ENCODE data around the gene LPAR4.
"Not testable (repeated sequence)": the region's sequence is repeated elsewhere in the genome, so short reads cannot be mapped to it uniquely, and the experiment has no call there.

The LPAR4 gene, protein sequence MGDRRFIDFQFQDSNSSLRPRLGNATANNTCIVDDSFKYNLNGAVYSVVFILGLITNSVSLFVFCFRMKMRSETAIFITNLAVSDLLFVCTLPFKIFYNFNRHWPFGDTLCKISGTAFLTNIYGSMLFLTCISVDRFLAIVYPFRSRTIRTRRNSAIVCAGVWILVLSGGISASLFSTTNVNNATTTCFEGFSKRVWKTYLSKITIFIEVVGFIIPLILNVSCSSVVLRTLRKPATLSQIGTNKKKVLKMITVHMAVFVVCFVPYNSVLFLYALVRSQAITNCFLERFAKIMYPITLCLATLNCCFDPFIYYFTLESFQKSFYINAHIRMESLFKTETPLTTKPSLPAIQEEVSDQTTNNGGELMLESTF

DNA sequence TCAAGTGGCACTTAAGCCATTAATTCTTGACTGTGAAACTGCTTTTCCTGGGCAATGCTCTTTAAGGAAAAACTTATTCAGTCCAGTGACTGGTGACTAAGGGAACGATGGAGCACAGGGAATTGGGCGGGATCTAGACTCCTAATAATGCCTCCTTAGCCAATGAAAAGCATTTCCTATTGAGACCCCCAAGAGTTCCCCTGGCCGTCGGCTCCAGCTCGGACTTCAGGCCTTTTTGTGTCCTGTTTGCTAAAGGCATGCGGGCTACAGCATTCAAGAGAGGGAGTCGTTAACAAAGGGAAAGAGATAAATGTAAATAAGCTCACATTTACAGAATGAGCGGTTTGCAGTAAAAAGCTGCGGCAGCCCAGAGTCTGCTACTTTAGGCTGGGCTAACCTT, at the start of gene LPAR4:
Gene LPAR4 (plus strand): TSS at position 232 of the 400 bp plus-strand sequence. CDS start 7,150 bp downstream, outside the sequence.
- DNase-seq = no peak

DNA sequence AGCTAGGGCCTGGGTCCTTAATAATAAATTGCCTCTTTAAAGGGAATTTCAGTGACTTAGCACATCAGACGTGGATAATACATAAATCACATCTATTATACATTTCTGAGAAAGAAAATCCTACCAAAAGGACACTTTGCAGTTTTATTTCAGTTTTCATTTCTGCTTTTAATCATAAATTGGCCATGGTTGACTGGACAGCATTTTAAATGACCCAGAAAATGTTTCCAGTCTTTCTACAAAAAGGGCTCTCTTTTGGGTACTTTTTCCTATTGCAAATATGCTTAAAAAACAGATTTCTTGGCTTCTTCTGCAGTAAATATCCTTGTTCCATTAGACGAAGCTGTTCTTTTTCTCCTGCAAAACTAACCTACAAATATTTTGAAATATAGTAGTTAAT, 41.4 kb upstream of the LPAR4 start:
- no peak for DNase-seq

DNA sequence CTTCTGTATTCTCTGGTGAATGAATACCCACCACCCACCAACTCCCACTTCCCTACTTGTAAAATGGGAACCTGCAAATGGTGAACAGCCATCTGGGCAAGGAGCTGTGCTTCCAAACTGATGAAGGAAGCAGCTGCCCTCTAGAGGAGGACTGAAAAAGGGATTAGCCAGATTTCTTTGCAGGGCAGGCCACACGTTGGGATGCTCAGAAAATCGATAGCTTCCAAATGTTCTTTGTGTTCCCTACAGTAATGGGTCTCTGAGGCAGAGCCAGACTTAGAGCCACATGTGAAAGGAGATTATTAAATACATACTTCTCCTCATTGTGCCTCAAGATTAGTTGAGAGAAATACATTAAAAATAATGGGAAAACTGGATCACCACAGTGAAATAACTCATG, 39.3 kb upstream of the LPAR4 start:
- no peak for DNase-seq

DNA sequence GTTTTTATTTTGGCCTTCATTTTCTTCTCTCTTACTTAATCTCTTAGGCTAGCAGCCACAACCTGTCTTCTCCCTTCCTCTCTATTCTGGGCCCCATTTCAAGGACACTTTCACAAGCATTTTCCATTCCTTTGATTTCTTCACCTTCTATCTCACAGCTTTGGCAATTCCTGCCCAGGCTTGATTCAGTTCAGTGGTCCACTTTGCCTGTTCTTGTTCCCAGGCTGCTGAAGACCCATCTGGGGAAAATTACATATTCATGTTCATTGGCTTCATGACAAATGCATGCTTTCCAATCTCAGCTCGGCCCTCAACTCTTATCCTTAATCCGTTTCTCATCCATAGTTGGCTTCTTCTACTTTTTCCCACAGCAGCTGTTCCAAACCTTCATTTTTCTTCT, 38.7 kb upstream of the LPAR4 start:
- DNase-seq = no peak

DNA sequence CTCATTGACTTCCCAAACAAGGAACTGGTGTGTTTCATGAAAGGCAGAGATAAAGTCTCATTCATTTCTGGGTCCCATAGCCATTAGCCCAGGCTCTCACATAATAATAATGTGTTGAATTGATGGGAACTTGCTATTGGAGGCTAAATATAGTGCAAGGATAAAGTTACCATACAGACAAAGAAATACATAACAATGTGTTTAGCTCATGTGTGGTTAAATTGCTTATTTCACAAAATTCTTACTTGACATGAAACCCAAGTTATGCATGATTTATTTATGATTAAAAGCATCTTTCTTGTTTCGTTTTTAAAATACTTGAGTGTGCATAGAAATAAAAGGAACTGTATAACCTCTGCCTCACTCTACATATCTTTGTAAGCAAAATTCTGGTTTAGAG, 37.3 kb upstream of the LPAR4 start:
- DNase-seq = no peak

DNA sequence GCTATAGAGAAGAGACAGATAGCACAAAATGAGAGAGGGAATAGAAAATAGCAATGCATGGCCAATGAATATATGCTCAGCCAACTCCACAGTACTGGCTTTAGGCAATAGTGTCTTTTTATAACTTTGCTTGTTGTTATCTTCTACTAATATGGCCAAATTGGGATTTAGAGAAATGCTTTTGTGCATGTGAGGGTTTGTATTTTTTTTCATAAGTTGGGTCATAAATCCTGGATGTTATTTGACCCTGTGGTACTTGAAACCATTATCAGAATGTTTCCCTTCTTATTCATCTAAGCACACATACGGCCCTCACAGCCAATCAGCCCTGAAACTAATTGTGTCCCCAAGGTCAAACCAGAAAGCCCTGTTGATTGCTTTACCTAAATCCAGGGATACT, 35.2 kb upstream of the LPAR4 start:
- no peak for DNase-seq

DNA sequence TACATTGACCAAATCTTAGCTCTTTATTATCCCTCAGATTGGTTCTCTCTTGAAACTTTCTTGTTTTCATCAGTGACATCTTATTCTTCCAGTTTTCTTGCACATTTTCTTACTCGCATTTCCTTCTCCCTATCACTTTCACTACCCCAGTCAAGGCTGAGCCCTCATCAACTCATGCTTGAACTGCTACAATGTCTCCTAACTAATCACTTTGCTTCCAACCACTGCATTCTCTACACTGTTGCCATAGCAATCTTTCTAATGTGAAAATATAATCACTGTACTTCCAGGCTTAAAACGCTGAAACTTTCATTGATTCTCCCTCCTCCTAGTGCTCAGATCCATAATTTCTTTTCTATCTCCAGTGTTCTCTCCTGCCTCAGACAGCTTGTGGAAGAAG, 22.2 kb upstream of the LPAR4 start:
- DNase-seq = no peak

DNA sequence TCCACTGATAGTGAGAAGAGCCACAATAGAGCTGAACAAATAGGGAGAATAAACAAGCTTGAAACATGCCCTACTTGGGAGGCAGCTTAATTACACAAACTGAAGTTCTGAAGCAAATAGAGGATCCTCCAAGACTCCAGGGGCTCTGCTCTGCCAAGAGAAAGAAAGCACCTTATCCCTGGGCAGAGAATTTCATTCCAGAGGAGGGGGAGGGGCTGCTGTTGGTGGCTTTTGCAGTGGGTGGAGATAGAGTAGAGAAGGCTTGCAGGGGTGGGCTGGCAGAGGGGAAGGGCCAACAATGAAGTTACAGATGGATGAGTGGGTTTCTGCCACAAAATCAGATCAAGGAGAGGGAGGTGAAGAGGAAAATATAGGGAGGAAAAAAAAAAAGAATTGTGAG, 1.0 kb upstream of the LPAR4 start:
- DNase-seq = no peak

DNA sequence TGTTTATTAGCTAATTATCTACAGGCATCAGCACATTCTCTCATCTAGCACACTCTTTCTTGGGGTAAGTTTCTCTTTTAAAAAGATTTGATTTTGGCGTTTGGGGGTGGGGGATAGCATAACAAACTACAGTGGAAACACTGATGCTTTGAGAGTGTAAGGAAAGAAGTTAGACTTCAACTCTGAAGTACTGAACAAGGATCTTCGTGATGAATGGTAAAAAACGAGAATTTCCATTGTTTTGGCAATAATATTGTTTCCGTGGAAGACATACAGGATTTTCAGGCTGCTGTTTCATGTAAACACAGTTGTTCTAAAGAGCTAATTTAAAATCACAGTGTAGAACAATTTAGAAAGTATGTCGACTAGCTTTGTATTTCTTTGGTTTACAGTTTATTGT, 451 bp downstream of the LPAR4 start:
- DNase-seq = no peak

DNA sequence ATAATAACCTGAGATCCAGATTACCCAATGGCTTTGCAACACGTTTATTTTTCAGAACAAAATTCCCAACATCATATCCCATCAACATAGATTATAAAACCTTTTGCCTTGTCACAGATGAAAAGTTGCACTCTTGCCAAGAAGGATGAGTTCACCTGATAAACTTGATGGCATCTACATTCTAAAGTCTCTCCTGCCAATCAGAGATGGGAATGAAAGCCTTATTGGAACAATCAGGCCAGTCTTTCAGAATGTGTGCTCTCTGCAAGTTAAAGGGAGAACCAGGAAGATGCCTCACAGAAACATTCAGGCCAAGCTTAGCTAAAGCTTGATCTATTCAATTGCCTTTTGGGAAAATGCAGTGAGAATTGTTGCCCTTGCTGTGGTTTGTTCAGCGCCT, 1.3 kb downstream of the LPAR4 start:
- DNase-seq = no peak

DNA sequence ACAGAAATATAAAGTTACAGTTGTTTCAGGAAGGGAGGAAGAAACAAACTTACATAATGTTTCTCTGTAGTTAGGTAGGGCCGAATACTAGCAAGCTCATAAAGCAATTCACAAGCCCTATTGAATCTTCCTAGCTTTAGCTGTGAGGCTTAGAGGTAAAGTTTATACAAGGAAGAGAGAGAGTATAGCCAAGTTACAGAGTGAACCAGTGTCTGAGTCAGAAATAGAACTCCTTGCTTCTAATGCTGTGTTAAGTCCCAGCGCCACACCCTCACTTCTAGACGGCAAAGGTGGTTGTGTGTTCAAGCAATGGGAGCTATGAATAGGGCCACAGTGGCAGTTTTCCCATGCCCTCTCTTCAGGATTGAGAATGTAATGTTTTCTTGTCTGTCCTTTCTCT, 6.1 kb downstream of the LPAR4 start:
- no peak for DNase-seq

DNA sequence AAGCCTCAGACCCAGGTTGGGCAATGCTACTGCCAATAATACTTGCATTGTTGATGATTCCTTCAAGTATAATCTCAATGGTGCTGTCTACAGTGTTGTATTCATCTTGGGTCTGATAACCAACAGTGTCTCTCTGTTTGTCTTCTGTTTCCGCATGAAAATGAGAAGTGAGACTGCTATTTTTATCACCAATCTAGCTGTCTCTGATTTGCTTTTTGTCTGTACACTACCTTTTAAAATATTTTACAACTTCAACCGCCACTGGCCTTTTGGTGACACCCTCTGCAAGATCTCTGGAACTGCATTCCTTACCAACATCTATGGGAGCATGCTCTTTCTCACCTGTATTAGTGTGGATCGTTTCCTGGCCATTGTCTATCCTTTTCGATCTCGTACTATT, 7.4 kb downstream of the LPAR4 start:
- DNase-seq = no peak

DNA sequence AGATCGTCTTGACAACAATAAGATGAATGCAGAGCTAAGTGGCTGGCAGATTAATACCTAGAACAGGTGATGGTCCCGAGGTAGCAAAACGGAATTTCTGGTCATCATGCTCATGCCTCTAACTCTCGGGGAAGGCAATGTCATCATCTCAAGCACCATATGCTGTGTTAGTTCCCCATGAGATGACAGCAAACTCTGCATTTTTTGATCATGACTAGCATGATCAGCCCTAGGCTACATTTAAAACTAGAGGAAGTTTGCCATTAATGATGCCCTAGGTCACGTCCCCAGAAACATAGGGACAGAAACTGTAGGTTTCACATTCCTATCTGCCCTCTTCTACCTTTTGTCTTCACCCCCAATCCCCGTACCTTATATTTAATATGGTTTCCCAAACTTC, 11.6 kb downstream of the LPAR4 start:
- DNase-seq = no peak

DNA sequence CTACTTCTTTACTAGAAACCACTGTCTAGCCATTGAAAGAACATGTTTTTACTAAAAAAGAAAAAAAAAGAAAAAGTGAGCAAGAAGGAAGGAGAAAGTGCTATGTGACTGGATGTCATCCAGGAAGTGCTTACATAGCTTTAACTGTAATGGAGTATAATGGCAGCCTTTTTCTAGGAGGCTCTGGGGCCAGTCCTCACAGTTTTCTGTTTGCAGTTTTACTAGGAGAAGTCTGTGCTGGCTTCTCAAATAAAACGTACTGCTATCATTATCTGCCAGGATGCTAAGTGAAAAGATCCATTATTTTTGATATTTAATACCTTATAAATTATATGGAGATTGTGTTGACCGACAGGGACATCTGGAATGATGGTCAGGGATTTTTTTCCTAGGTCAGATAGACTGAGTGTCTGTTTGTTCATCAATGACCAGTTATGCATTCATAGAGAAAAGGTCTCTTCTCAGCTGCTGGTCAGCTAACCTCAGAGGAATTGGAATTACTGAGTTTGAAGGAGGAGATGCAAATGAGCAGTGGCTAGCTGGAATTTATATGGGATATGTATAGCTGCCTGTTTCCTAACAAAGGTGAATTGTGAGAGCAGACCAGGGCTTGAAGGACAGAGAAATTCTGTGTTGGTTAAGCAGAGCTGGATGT, 21.7 kb downstream of the LPAR4 start:
- no peak for DNase-seq

DNA sequence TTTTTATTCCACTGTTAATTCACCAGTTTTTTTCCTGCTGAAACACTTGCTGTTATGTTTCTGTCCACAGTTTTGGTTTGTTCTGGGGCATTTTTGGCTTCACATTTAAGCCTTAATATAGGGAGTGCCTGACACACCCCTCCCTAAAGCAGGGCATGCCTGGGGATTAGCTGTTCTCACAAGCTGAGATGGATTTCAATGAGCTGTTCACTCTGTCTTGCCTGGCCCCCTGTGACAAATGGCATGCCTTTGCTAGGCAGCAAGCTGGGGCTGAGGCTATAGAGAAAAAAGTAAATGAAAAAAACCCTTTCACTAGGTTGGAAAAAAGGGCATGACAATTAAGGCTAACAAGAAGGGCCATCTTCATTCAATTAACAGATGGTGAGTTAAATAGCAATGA, 22.4 kb downstream of the LPAR4 start:
- DNase-seq = no peak

DNA sequence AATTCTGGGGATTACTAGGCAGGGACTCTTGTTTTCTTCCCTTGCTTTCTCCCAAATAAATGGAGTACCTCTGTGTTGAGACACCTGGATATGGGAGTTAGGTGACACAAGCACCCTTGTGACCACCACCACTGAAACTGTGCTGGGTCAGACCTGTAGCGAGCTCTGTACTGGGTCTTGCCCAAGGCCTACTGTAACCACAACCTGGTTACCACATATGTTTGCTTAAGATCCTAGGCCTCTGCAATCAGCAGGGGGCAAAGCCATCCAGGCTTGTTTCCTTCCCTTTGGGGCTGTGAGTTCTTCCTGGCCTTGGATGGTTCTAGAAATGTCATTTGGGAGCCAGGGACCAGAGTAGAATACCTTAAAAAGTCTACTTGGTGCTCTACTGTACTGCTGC, 49.4 kb downstream of the LPAR4 start:
- DNase-seq = no peak

DNA sequence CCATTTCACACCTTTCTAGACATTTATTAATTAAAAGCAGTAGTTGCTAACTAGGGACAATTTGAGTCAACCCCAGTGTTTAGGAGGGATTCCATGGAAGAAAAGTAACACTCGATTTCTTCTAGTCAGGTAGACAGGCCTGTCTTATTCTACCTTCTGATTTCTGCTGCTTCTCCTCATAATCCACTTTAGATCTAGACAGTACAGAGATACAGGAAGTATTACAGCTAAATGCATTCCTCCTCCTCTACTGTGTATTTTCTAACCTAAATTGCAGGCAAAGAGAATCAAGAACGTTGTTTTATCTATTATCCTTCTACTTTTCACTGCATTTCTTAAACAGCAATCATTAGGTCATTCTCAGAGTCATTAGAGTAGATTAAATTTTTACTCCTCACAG, 52.6 kb downstream of the LPAR4 start:
- DNase-seq = no peak

DNA sequence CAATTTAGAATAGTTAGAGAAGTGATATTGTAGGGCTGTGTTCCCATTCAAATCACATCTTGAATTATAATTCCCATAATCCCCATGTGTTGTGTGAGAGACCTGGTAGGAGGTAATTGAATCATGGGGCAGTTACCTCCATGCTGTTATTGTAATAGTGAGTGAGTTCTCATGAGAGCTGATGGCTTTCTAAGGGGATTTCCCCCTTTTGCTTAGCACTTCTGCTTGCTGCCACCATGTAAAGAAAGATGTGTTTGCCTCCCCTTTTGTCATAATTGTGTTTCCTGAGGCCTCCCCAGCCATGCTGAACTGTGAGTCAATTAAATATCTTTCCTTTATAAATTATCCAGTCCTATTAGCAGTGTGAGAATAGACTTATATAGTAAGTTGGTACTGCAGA, 53.2 kb downstream of the LPAR4 start:
- no peak for DNase-seq

DNA sequence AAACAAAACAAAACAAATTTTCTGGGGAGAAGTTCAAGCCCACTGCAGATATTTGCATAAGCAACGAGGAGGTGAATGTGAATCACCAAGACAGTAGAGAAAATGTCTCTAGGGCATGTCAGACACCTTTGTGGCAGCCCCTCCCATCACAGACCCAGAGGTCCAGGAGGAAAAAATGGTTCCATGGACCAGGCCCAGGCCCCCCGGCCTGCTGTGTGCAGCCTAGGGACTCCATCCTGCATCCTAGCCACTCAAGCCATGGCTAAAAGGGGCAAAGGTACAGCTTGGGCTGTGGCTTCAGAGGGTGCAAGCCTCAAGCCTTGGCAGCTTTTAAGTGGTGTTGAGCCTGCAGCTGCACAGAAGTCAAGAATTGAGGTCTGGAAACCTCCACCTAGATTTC, 54.0 kb downstream of the LPAR4 start:
- no peak for DNase-seq

DNA sequence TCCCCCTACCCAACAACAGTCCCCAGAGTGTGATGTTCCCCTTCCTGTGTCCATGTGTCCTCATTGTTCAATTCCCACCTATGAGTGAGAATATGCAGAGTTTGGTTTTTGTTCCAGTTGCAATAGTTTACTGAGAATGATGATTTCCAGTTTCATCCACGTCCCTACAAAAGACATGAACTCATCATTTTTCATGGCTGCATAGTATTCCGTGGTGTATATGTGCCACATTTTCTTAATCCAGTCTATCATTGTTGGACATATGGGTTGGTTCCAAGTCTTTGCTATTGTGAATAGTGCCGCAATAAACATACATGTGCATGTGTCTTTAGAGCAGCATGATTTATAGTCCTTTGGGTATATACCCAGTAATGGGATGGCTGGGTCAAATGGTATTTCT, 55.0 kb downstream of the LPAR4 start:
- DNase-seq = not testable (repeated sequence)
